Esophagus (tissue), 2 donors: ENCODE measurements around the gene WHAMM. TPM values are rescaled to one million over a fixed set of nuclear protein-coding genes. Genes with fewer than 3 reads are reported as not detected.
"Not testable (repeated sequence)": the region's sequence is repeated elsewhere in the genome, so short reads cannot be mapped to it uniquely, and the experiment has no call there.

Experiments used
- H3K27ac ChIP-seq, 2 donors: one replicate each; pipeline ENCODE4 v1.5.1; 2013; ENCODE audit warnings: low read depth in 2 of 2, mild to moderate bottlenecking in 2 of 2, inconsistent platforms in 1 of 2, low read length in 1 of 2, moderate library complexity in 1 of 2
- H3K27me3 ChIP-seq, 2 donors: one replicate each; pipeline ENCODE4 v1.6.1; 2013; ENCODE audit warnings: low read length in 2 of 2, control low read depth in 1 of 2, mild to moderate bottlenecking in 1 of 2; ENCODE audit not compliant: insufficient read depth in 2 of 2, control insufficient read depth in 1 of 2
- H3K36me3 ChIP-seq, 2 donors: one replicate each; pipeline ENCODE4 v1.6.1; 2013; ENCODE audit warnings: low read length in 1 of 2; ENCODE audit not compliant: control insufficient read depth in 2 of 2, insufficient read depth in 2 of 2
- H3K4me1 ChIP-seq, 2 donors: one replicate each; pipeline ENCODE4 v1.6.1; 2013; ENCODE audit warnings: low read length in 1 of 2; ENCODE audit not compliant: control insufficient read depth in 2 of 2, insufficient read depth in 2 of 2
- H3K4me3 ChIP-seq, 2 donors: one replicate each; pipeline ENCODE4 v1.5.1; 2013; ENCODE audit warnings: low read length in 2 of 2, mild to moderate bottlenecking in 2 of 2, low read depth in 1 of 2, moderate library complexity in 1 of 2
- H3K9me3 ChIP-seq, 2 donors: one replicate each; pipeline ENCODE4 v1.6.1; 2013; ENCODE audit warnings: mild to moderate bottlenecking in 2 of 2, low read depth in 1 of 2, low read length in 1 of 2, moderate library complexity in 1 of 2; ENCODE audit not compliant: control insufficient read depth in 2 of 2, insufficient read depth in 1 of 2
- WGBS, 2 donors: extraction: QIAGEN DNeasy Blood & Tissue Kit; methylation state at CpG; one replicate each; pipeline ENCODE4 v1.1.7; 2013; 5-methylcytosine and 5-hydroxymethylcytosine counted together
- polyA plus RNA-seq, 2 donors: library from polyadenylated mRNA; stranded (reverse); fragments of 200-250 nt; gene quantifications; one replicate each; pipeline ENCODE4 v1.2.3, GENCODE V29; 2013
- donor health status: healthy with polysubstance abuse.
- donor health status: Bipolar disorder and iron deficiency.

The WHAMM gene
- 1 to 10 TPM; 4.1 to 4.5 TPM for polyA plus RNA-seq

- WGBS, 2 donors, result 0% methylated on average over 64 to 67 of the region's 67 CpGs
Observed at GRCh38 chr15:82809308-82810060, at the start of gene WHAMM. Gene WHAMM, plus strand, starts transcription at chr15:82809628. Its CDS starts 99 bp downstream, at chr15:82809727.

GRCh38 chr15:82763361-82764116 is 45.9 kb upstream of the WHAMM start:
- Histone ChIP-seq H3K36me3 (peaks cover 4 to 6% of the 10 kb centered on the region in 2 donors), H3K9me3 (no peaks in the 10 kb centered on the region), H3K4me1 (no peaks in the 10 kb centered on the region), H3K27me3 (no peaks in the 10 kb centered on the region), H3K4me3 (no peak overlapping the region), H3K27ac (no peak overlapping the region)
- WGBS, 2 donors, result 89 to 92% methylated on average over 7 of the region's 7 CpGs

More at GRCh38 chr15:82809308-82810060, at the start of gene WHAMM:
- Histone ChIP-seq H3K4me3 (peak within 1 kb of the TSS; percentile 83 to 96), H3K9me3 (no peaks in the 10 kb centered on the region), H3K27me3 (no peaks in the 10 kb centered on the region), H3K27ac (peak within 1 kb of the TSS; percentile 100), H3K4me1 (no peaks in the 10 kb centered on the region), H3K36me3 (no peaks in the 10 kb centered on the region)

- Histone ChIP-seq H3K4me1 (no peaks in the 10 kb centered on the region), H3K27ac (no peak overlapping the region), H3K4me3 (no peak overlapping the region), H3K27me3 (no peaks in the 10 kb centered on the region), H3K9me3 (no peaks in the 10 kb centered on the region), H3K36me3 (peaks cover 0 to 6% of the 10 kb centered on the region in 2 donors)
- WGBS, 2 donors, result 85 to 88% methylated on average over 4 of the region's 4 CpGs
Observed at GRCh38 chr15:82764117-82764490, 45.3 kb upstream of the WHAMM start.

GRCh38 chr15:82764740-82765139 is 44.7 kb upstream of the WHAMM start:
- H3K36me3 ChIP-seq, result peaks cover 0 to 6% of the 10 kb centered on the region in 2 donors
- no peaks in the 10 kb centered on the region for H3K4me1 ChIP-seq
- H3K4me3 ChIP-seq, result no peak overlapping the region
- 81 to 83% methylated on average over 9 of the region's 9 CpGs for WGBS, 2 donors
- no peak overlapping the region for H3K27ac ChIP-seq
- no peaks in the 10 kb centered on the region for H3K27me3 ChIP-seq
- no peaks in the 10 kb centered on the region for H3K9me3 ChIP-seq

- not testable (repeated sequence) for H3K9me3 ChIP-seq, H3K4me1 ChIP-seq, H3K27ac ChIP-seq, H3K36me3 ChIP-seq, H3K27me3 ChIP-seq, H3K4me3 ChIP-seq
- 89% methylated on average over 7 of the region's 7 CpGs for WGBS, 2 donors
Observed at GRCh38 chr15:82766201-82766600, 43.2 kb upstream of the WHAMM start.

GRCh38 chr15:82767163-82767829 is 42.1 kb upstream of the WHAMM start:
- Histone ChIP-seq H3K27ac (no peak overlapping the region), H3K36me3 (peaks cover 0 to 2% of the 10 kb centered on the region in 2 donors), H3K27me3 (no peaks in the 10 kb centered on the region), H3K4me3 (no peak overlapping the region), H3K9me3 (no peaks in the 10 kb centered on the region), H3K4me1 (peaks cover 2 to 4% of the 10 kb centered on the region in 2 donors)
- WGBS, 2 donors, result 70 to 80% methylated on average over 2 of the region's 2 CpGs

GRCh38 chr15:82768414-82769054 is 40.9 kb upstream of the WHAMM start:
- H3K27me3 ChIP-seq, result no peaks in the 10 kb centered on the region
- 60 to 67% methylated on average over 4 of the region's 4 CpGs for WGBS, 2 donors

GRCh38 chr15:82771789-82772607 is 37.4 kb upstream of the WHAMM start:
- 65 to 79% methylated on average over 12 of the region's 12 CpGs for WGBS, 2 donors
- Histone ChIP-seq H3K4me3 (no peak overlapping the region), H3K4me1 (peaks cover 2 to 4% of the 10 kb centered on the region in 2 donors), H3K36me3 (no peaks in the 10 kb centered on the region), H3K27me3 (no peaks in the 10 kb centered on the region), H3K27ac (no peak overlapping the region), H3K9me3 (no peaks in the 10 kb centered on the region)

More at GRCh38 chr15:82768414-82769054, 40.9 kb upstream of the WHAMM start:
- Histone ChIP-seq H3K36me3 (peaks cover 0 to 2% of the 10 kb centered on the region in 2 donors), H3K4me1 (peaks cover 2 to 4% of the 10 kb centered on the region in 2 donors), H3K9me3 (no peaks in the 10 kb centered on the region), H3K4me3 (no peak overlapping the region), H3K27ac (no peak overlapping the region)
